ENCODE results near the gene RGS4.

Gene RGS4

DNA sequence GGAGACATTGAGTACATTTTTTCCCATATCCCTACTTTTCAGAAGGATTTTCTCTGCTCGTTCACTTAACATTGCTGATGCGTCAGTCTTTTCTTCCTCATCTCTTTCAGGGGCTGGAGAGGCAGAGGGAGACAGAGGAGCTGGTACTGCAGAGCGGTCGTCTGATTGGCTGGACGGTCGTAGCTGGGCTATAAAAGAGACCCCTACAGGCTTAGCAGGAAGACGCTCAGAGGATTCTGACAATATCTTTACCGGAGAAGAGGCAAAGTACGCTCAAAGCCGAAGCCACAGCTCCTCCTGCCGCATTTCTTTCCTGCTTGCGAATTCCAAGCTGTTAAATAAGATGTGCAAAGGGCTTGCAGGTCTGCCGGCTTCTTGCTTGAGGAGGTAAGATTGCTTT lies at the start of gene RGS4:
RGS4 (plus strand) TSS at position 220 of the 400 bp plus-strand sequence; CDS start at position 344, 124 bp downstream.
- no peak for DNase-seq

DNA sequence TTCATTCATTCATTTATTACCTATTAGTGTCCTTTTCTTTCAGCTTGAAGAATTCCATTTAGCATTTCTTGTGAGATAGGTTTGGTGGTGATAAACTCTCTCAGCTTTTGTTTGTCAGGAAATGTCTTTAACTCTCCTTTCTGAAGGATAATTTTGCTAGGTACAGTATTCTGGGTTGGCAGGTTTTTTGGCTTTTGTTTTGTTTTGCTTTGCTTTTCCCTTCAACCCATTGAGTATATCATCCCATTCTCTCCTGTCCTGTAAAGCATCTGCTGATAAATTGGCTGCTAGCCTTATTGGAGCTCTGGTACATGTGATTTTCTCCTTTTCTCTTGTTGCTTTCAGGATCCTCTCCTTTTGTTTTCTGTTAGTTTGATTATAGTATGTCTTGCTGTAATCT lies 47.0 kb upstream of the RGS4 start:
- DNase-seq, result no peak

GRCh38 chr1:163027610-163028009 lies 41.6 kb upstream of the RGS4 start:
- no peak for DNase-seq

- DNase-seq, result no peak
Measured at GRCh38 chr1:163029901-163030300, 39.3 kb upstream of the RGS4 start.

GRCh38 chr1:163035446-163036249 lies 33.5 kb upstream of the RGS4 start:
- DNase-seq, result peak; percentile 23 to 31

- DNase-seq, result no peak
Measured at GRCh38 chr1:163036671-163037070, 32.5 kb upstream of the RGS4 start.

DNA sequence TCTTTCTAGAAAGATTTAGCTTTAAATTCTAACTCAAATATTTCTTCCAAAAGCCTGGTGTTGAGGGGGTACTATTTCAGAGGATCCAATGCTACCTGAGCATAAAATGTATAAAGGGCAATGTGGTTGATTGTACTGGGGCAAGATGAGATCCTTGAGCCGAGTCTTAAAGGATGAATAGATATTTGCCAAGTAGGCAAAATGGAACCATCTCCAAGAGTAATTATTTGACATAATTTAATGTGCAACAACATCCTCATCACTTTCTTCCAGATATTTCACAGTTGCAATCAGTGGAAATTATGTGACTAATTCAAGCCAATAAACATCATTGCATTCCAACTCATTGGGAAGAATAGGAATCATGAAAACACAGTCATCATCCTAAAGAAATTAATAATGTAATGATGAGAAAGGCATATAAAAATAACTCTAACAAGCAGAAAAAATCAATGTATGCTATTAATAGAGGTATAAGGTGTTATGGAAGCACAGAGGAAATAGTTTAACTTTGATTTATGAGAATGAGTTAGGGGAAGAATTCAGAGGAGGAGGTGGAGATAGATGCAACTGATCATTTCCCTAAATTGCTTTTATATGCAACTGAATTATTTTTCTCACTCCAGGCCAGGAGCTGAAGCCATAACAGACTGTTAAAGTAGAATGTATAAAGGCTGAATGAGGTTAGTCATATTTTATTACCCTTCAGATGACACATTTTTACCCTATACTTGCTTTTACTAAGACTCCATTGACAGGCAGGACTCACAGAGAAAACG lies 30.0 kb upstream of the RGS4 start:
- DNase-seq, result no peak

- no peak for DNase-seq
Measured at GRCh38 chr1:163039707-163040093, 29.5 kb upstream of the RGS4 start.

GRCh38 chr1:163046071-163046470 lies 23.1 kb upstream of the RGS4 start:
- no peak for DNase-seq

DNA sequence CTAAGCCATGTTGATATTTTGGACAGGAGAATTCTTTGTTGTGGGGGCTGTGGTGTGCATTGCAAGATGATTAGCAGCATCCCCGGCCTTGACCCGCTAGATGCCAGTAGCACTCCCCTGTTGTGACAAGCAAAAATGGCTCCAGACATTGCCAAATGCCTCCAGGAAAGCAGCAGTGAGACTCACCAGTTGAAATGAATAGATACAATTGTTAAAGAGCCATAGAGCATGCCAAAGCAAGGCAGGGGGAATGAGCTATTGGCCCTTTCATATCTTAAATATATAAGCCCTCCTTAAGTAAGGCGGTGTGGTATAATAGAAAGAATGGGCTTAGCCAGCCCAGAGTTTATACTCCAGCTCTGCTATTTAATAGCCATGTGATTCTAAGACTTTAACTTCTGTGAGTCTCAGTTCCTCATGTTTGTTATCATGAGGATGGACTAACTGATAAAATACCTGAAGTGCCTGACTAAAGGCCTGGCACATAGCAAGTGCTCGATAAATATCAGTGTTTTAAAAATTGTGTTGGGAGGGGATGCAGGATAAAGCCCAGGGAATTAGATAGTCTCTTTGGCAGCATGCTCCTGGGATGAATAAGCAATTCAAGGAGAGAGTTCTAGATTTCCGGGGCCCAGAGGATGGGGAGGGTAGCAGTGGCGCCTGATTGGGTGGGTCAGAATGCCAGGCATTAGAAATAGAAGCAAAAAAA lies 21.1 kb upstream of the RGS4 start:
- DNase-seq, result no peak

DNA sequence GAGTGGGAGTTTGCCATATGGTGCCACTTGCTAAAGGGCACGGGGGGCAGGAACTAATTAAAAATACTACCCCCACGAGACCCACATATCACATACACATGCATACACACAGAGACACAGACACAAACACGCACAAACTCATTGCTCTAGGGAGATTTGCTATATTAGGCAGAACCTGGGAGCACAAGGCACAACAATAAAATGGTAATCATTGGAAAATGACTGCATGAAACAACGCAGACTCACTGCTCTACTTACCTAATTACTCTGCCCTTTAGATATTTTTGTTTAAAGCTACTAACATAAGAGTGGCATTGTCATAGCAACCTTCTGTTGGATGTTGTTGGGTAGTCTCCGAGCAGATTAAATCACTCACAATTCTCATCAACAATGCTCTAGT lies 20.3 kb upstream of the RGS4 start:
- DNase-seq, result no peak

- DNase-seq, result no peak
Measured at GRCh38 chr1:163049296-163049695, 19.9 kb upstream of the RGS4 start.

DNA sequence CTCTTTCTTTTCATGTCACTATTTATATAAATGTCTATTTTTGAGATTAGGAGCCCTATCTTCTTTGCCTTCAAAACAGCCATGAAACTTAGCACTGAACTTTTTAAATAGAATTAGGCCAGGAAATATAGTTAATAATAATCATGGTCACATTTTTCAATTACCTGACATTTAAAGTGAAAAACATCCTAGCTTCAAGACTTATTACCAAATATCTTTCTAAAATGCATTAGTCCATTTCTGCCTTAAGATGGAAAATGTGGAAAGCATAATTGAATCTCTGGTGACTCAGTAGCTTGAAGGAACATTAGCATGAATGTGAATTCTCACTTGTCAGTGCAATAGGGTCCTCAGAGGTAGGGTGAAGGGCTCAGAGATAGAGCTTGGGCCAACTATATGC lies 18.7 kb upstream of the RGS4 start:
- no peak for DNase-seq

DNA sequence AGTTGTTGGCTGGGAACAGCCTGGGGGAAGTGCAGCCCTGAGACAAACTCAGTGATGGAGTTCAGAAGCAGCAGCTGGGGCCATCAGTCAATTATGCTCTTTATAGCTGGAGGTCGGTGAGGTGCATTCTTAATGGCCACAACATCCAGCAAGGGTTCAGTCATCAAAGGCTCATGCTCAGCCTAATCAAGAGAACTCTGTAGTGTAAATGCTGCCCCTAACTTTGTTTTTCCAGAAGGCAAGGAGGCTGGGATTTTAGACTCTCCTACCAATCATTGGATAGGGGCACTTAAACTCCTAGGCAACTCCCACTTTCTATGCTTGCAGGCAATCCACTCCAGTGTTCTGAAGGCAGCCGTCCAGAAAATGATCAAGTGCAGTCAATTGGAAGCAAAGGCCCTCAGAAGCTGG lies 15.0 kb upstream of the RGS4 start:
- peak in 1 of 2 experiments; percentile 30 for DNase-seq

DNA sequence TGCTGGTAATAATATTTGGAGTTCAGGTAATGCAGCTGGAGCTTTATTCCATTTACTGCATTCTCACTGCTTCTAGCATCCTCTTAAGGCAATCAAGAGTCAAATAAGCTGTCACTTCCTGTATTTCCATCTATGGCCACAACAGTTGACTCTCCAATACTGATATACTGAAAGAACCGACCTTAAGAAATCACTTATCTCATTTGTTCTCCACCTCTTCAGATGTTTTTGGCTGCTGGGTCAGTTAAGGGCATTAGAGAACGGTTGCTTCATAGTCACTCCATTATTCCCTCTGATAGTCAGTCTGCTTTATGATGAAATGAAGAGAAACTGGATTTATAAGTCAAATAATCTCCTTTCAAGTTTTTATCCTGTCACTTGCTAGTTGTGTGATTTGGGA lies 14.2 kb upstream of the RGS4 start:
- no peak for DNase-seq

GRCh38 chr1:163055531-163055930 lies 13.6 kb upstream of the RGS4 start:
- DNase-seq, result peak; percentile 54 to 66

DNA sequence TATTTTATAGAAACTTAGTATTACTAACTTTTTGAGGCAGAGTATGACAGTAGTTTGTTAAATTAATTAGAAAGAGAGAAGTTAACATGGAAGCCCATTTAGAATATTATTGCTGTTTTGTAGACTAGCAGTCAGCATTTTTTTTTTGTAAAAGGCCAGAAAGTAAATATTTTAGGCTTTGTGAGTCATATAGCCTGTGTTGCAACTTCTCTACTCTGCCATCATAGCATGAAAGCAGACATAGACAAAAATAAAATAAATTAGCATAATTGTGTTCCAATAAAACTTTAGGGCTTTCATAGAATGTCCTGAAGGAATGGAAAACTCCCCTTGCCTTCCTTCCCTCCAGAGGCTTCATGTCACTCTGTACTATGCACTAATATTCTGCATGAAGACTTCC lies 12.3 kb upstream of the RGS4 start:
- no peak for DNase-seq

- DNase-seq, result no peak
Measured at GRCh38 chr1:163060343-163061007, 8.7 kb upstream of the RGS4 start.

DNA sequence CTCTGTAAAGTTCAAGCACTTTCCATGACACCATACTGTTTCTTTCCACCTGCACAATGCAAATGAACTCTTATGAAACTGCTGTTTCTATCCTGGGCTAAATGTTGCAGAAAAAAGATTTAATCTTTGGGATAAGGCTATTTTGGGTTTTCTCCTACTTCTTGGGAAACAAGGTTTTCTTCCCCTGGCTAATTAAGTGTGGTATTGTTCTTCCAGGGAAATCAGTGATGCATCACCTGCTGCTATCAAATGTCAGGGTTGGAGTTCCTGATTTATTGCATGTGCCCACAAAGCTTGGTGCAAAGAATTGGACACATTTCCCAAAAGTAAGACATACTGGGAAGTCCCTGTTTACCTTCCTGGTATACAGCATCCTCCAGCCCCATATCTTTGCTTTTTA lies 6.0 kb upstream of the RGS4 start:
- DNase-seq, result no peak

DNA sequence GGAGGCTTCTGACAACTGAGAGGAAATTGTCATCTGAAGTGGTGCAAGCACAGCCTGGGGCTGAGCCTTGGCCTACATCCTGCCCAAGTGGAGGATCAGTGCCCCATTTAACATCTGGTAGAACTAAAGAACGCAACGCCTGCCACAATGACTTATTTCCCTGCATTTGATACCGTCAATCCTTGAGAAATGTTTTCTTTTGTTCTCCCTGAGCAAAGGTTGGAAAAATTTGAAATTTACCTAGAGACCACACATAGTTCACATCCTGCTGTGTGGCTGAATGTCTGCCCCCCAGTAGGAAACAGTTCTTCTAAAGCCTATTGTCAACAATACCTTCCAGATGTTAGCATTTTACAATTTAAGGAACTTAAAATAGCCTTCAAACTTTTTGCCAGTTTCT lies 5.6 kb upstream of the RGS4 start:
- DNase-seq, result no peak

GRCh38 chr1:163066168-163066567 lies 3.0 kb upstream of the RGS4 start:
- no peak for DNase-seq

DNA sequence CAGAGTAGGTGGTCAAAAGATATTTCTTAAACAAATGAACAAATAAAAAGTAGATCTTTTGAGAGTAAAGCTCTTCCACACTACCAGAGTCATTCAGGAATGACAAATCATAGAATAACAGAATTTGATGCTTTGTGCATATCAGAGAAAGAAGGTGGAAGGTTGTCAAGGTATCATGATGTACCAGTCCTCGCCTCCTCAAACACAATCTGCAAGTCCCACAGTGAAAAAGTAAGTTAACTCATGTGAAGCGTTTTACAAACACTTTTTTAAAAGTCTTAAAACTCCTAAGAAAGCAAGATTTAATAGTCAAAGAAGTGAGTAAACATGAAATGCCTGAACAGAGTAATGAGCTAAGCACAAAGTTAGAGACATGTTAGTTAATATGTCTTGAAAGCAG lies 2.5 kb upstream of the RGS4 start:
- DNase-seq, result no peak

- no peak for DNase-seq
Measured at GRCh38 chr1:163068716-163069115, 445 bp upstream of the RGS4 start.

Data from NCI-H187 (cell line).